GM12865 (cell line): ENCODE data around the gene MBD3.

ENCODE experiments used
- DNase-seq: peaks from one replicate; pipeline ENCODE4 v3.0.0; 2010; ENCODE audit warnings: low read depth
- H3K4me3 ChIP-seq: 2 replicates; pipeline ENCODE4 v1.5.1; 2011; ENCODE audit warnings: mild to moderate bottlenecking, low read depth, low read length, control low read depth
- TF ChIP-seq, protein P1 (sequence below): IDR thresholded peaks from 2 replicates; pipeline ENCODE4 v1.5.1; 2011; ENCODE audit warnings: low read length, control low read depth, low read depth, inconsistent platforms; ENCODE audit not compliant: insufficient read depth; ENCODE audit errors: missing control alignments

MBD3 gene

DNA sequence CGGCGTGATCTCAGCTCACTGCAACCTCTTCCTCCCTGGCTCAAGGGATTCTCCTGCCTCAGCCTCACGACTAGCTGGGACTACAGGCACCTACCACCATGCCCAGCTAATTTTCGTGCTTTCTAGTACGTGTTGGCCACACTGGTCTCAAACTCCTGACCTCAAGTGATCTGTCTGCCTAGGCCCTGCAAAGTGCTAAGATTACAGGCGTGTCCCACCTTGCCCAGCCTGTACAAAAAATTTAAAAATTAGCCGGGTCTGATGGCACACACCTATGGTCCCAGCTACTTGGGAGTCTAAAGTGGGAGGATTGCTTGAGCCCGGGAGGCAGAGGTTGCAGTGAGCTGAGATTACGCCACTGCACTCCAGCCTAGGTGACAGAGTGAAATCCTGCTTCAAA, 19.9 kb downstream of the MBD3 start:
- DNase-seq = no peak
- no peak overlapping the region for H3K4me3 ChIP-seq
- TF ChIP-seq, protein P1, sequence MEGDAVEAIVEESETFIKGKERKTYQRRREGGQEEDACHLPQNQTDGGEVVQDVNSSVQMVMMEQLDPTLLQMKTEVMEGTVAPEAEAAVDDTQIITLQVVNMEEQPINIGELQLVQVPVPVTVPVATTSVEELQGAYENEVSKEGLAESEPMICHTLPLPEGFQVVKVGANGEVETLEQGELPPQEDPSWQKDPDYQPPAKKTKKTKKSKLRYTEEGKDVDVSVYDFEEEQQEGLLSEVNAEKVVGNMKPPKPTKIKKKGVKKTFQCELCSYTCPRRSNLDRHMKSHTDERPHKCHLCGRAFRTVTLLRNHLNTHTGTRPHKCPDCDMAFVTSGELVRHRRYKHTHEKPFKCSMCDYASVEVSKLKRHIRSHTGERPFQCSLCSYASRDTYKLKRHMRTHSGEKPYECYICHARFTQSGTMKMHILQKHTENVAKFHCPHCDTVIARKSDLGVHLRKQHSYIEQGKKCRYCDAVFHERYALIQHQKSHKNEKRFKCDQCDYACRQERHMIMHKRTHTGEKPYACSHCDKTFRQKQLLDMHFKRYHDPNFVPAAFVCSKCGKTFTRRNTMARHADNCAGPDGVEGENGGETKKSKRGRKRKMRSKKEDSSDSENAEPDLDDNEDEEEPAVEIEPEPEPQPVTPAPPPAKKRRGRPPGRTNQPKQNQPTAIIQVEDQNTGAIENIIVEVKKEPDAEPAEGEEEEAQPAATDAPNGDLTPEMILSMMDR = no peak

DNA sequence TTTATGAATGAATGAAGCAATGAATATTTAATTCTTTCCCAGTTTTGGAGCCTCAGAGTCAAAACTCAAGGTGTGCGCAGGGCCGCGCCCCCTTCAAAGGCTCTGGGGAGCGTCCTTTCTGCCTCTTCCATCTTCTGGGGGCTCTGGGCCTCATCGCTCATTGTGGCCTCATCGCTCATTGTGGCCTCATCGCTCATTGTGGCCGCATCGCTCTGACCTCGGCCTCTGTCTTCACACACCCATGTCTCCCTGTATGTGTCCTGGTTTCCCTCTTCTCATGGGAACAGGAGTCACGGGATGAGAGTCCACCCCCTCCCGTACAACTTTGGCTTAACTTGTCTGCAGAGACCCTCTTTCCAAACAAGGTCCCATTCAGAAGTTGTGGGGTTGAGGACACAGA, 21.3 kb downstream of the MBD3 start:
- H3K4me3 ChIP-seq = no peak overlapping the region
- TF ChIP-seq, protein P1 = no peak
- no peak for DNase-seq

DNA sequence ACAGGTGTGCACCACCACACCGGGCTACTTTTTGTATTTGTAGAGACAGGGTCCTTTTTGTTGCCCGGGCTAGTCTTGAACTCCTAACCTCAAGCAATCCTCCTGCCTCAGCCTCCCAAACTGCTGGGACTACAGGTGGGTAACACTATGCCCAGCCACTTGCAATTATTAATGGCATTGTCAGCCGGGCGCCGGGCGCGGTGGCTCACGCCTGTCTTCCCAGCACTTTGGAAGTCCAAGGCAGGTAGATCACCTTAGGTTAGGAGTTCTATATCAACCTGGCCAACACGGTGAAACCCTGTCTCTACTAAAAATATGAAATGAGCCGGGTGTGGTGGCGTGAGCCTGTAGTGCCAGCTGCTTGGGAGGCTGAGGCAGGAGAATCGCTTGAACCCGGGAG, 21.8 kb downstream of the MBD3 start:
- H3K4me3 ChIP-seq = no peak overlapping the region
- TF ChIP-seq, protein P1 = no peak
- no peak for DNase-seq

DNA sequence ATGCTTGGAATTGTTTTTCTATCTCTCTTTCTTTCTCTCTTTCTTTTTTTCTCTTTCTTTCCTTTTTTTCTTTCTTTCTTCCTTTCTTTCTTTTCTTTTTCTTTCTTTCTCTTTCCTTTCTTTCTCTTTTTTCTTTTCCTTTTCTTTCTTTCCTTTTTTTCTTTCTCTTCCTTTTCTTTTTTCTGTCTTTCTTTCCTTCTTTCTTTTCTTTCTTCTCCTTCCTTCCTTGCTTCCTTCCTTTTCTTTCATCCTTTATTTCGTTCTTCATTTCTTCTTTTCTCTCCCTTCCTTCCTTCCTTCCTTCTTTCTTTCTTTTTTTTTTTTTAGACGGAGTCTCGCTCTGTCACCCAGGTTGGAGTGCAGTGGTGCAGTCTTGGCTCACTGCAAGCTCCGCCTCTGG, 22.7 kb downstream of the MBD3 start:
- no peak overlapping the region for H3K4me3 ChIP-seq
- TF ChIP-seq, protein P1 = no peak
- DNase-seq = no peak

DNA sequence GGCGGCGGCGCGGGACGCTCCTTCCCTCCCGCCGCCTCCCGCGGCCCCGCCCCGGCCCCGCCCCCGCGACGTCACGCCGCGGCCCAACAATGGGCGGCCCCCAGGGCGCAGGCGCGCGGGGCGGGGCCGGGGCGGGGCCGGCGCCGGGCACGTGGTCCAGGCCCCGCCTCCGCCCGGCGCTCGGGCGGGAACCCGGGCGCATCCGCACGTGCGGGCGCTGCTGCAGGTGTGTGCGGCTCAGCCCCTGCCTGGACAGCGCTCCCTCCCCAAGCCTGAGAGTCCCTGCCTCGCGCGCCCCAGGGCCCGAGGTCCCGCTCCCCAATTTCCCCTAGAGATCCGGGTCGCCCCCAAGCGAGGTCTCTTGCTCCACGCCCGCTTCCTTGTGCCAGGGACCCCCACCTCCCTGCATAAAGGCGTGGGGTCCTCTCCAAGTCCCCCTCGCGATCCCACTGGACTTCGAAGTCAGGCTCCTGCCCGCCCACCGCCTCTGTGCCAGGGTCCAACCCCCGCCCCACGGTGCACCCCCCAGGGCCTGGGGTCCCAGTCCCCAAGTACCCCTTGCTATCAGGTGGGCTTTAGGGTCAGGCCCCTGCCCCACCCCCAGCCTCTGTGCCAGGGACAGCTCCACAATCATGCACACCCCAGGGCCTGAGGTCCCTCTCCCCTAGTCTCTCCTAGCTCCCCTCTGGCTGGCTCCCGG, 24.2 kb downstream of the MBD3 start, which contains the start of gene MEX3D:
MEX3D (minus strand) TSS at position 6 of the 700 bp plus-strand sequence. CDS start 267 bp downstream, outside the sequence.
- peak; percentile 86 for DNase-seq
- TF ChIP-seq, protein P1 = no peak
- H3K4me3 ChIP-seq = peak within 1 kb of the TSS; percentile 30

DNA sequence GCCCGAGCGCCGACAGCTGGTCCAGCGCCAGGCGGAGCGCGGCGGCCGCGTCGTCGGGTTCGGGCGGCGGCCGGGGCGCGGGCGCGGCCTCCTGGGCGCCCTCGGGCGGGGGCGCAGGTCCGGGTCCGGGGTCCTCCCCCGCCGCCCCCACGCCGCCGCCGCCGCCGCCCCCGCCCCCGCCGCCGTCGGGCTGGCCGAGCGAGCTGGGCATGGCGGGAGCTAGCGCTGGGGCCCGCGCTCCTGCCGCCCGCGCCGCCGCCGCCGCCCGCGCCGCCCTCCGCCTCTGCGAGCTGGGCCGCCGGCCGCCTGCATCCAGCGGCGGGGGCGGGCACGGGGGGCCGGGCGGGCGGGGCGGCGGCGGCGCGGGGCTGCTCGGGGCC, 24.8 kb downstream of the MBD3 start:
- DNase-seq = no peak
- H3K4me3 ChIP-seq = no peak overlapping the region
- TF ChIP-seq, protein P1 = no peak

DNA sequence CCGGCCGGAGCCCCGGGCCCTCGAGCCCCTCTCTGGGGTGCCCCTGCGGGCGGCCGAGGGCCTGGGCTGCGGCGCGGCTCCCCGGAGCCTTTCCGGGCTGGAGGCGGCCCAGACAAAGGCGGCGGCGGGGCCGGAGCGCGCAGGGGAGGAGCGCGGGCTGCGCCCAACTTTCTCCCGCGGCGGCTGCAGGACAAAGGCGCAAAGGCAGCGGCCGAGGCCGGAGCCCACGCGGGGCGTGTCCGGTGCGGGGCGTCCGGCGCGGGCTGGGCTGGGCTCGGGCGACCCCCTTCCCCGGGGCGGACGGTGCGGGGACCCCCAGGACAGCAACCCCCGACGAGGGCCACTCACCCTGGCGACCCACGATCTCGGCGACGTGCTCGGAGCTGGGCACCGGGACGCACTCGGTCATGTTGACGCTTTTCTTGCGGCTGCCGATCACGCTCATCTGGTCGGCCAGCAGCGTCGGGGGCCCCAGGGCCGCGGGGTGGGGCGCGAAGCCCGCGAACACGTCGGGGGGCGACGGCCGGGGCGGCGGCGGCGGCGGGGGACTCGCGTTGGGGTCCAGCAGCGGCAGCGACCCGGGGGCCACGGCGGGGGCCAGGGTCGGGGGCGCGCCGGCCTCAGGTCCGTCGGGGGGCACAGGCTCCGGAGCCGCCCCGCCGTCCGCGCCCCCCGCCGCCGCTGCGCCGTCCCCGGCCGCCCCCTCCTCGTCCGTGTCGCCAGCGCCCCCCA, 25.4 kb downstream of the MBD3 start:
- TF ChIP-seq, protein P1 = no peak
- H3K4me3 ChIP-seq = peak overlapping the region; percentile 30; the same call in 1 of the 2 replicates
- DNase-seq = no peak
